Measurements from ENCODE around the gene TTC39A. TPM values are rescaled to one million over a fixed set of nuclear protein-coding genes. Genes with fewer than 3 reads are reported as not detected.

The TTC39A gene
- total RNA-seq, 1 donor from 2014 or later: 42.1 TPM

DNA sequence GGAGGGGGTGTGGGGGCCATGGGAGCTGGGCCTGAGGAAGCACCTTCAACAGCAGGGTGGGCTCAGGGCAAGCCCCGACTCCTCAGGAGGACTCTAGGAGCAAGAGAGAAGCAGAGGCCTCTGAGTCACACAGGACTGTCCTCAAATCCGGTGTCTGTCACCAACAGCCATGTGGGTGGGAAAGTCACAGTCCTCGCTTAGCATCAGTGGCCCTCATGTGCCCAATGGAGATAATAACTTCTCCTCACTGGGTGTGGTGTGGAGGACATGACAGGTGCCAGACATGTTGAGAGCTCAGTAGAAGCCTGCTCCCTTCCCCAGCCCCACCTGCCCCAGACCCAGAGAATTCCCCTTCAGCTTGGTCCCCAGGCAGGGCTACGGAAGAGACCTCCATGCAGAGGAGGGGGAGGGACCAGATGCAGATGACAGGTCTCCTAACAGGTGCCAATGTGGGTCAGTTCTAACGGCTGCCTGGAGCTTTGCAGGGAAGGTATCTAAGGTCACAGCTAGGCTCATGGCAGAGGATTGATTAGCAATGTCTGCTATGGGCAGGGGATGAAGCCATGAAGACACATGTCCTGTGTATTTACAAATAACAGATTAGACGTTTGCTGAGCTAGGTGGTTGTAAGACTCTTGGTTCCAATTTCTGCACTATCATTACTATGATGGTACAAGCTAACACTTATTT lies 30.2 kb downstream of the TTC39A start:
- ATAC-seq (no peak), DNase-seq (peak; percentile 25)
- H3K4me3 ChIP-seq: no peak overlapping the region
- no peak for TF ChIP-seq CTCF (IDR thresholded peaks at IDR 0.05)
- H3K4me1 ChIP-seq: peaks cover 9% of the 10 kb centered on the region
- no peaks in the 10 kb centered on the region for H3K36me3 ChIP-seq
- no peaks in the 10 kb centered on the region for H3K27me3 ChIP-seq
- H3K27ac ChIP-seq: no peak overlapping the region
- intact Hi-C loops (cut with DNase I): no loop called here
- H3K9me3 ChIP-seq: no peaks in the 10 kb centered on the region

- intact Hi-C loops (cut with DNase I): no loop called here
These were observed 31.0 kb downstream of the TTC39A start for GRCh38 chr1:51299185-51299885.

DNA sequence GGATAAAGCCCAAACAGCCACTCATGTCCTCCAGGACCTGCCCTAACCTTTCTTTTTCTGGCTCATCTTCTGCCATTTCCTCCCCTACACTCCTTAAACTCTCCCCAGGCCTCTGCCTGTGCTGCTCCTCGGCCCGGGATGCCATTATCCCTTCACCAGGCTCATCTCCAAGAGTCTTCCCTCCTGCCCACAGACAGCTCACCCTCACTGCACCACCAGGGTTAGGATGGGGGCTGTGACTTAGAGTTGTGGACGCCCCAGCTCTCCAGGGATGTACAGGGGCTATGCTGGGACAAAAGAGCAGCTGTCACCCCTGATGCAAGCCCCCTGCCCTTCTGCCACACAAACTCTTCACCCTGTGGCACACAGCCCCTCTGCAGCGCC lies 32.0 kb downstream of the TTC39A start:
- intact Hi-C loops (cut with DNase I): no loop called here
- DNase-seq (peak; percentile 51), ATAC-seq (no peak)
- no peak overlapping the region for H3K4me3 ChIP-seq
- no peaks in the 10 kb centered on the region for H3K36me3 ChIP-seq
- TF ChIP-seq CTCF (IDR thresholded peaks at IDR 0.05): no peak
- H3K27ac ChIP-seq: no peak overlapping the region
- H3K27me3 ChIP-seq: no peaks in the 10 kb centered on the region
- H3K4me1 ChIP-seq: peaks cover 9% of the 10 kb centered on the region
- H3K9me3 ChIP-seq: no peaks in the 10 kb centered on the region

More at GRCh38 chr1:51299185-51299885, 31.0 kb downstream of the TTC39A start:
- Histone ChIP-seq H3K36me3 (no peaks in the 10 kb centered on the region), H3K4me3 (no peak overlapping the region), H3K4me1 (peaks cover 9% of the 10 kb centered on the region), H3K27ac (no peak overlapping the region), H3K9me3 (no peaks in the 10 kb centered on the region), H3K27me3 (no peaks in the 10 kb centered on the region)
- no peak for ATAC-seq
- no peak for TF ChIP-seq CTCF (IDR thresholded peaks at IDR 0.05)
- DNase-seq: peak; percentile 59

DNA sequence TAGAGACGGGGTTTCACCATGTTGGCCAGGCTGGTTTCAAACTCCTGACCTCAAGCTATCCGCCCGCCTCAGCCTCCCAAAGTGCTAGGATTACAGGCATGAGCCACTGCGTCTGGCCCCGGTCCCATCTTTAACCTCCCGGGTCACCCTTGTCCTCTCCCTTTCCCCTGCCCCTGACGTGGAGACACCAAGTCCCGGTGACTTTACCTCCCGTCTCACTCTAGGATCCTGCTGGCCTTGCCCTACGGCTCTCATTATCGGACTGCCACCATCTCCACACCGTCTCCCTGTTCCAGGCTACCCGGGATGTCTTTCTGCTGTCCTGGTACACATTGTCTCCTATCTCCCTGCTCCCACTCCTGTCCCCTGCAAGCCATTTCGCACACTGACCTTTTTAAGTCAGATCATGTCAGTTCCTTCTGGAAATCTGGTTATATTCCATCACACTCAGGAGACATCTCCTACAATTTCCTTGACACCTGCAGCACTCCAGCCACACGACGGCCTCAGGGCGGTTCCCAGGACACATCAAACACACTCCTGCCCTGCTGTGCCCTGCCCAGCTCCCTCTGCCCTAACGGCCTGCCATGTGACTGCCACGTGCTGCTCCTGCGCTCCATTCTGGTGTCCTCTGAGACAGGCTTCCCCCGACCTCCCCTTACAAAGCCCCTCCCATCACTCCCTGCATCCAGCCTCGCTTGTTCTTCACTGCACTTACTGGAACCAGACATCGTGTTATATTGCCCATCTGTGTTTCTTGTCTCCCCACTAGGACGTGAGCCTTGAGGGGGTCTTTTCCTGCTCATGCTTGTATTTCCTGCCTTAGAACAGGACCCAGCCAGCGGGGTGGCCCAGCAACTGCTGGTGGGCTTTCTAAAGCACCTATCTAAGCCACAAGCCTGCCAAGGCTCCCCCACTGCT lies 32.7 kb downstream of the TTC39A start:
- Histone ChIP-seq H3K4me1 (peaks cover 9% of the 10 kb centered on the region), H3K9me3 (no peaks in the 10 kb centered on the region), H3K4me3 (peak overlapping the region; percentile 55), H3K27me3 (no peaks in the 10 kb centered on the region), H3K27ac (no peak overlapping the region), H3K36me3 (no peaks in the 10 kb centered on the region)
- no peak for TF ChIP-seq CTCF (IDR thresholded peaks at IDR 0.05)
- ATAC-seq (no peak), DNase-seq (peak; percentile 59)
- intact Hi-C loops (cut with DNase I): no loop called here

DNA sequence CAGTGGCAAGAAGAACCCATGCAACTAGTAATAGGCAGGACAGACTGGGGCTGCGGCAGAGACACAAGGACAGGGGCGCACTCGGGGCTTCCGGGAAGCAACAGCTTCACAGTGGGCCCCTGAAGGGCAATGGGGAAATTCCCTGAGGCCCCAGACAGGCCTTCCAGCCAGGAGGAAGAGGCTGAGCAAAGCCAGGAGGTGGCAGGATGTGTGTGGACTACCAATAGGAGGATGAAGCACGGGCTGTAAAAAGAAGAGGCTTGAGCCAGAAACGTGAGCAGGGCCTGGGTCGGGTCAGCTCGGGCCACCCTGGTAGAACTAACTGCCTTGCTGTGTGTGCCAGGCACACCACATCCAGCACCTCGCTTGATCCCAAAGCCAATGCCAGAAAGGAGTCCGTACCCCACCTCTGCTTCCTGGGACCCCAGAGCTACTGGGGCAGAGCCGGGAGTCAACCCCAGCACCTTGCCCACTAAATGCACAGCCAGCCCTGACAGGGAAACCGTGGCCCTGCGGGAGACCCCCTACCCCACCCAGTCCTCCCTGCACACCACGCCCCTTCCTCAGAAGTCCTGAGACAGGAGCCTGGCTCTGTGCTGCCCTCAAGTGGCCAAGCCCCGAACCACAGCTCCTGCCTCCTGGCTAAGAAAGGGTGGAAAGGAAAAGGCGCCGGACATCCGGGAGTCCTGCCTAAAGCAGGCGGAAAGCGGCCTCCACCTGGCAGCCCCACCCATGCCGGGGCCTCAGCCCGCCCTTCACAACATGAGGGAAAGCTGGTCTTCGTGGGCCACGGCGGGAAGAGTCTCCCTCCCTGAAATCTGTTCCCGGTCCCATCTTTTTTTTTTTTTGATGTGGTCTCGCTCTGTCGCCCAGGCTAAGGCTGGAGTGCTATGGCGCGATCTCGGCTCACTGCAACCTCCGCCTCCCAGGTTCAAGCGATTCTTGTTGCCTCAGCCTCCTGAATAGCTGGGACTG lies 33.7 kb downstream of the TTC39A start:
- Histone ChIP-seq H3K27ac (peak overlapping the region; percentile 60), H3K4me3 (peak overlapping the region; percentile 55), H3K27me3 (no peaks in the 10 kb centered on the region), H3K36me3 (no peaks in the 10 kb centered on the region), H3K4me1 (peaks cover 9% of the 10 kb centered on the region), H3K9me3 (no peaks in the 10 kb centered on the region)
- ATAC-seq: peak; percentile 95
- peak; percentile 91 for DNase-seq
- intact Hi-C loops (cut with DNase I): no loop called here
- peak; percentile 93 for TF ChIP-seq CTCF (IDR thresholded peaks at IDR 0.05)
